ENCODE results near the gene MATN4.

DNA sequence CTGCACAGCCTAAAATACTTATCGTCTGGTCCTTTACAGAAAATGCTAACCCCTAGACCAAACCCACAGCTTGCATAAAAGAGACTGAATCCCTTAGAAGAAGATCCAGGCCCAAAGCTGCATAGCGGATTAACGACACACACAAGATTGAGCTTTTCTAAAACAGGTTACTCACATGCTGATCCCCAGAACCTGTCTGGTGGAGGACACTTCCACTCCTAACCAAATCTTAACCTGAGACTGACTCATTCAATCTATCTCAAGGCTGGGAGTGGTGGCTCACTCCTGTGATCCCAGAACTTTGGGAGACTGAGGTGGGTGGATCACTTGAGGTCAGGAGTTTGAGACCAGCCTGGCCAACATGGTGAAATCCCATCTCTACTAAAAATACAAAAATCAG lies 50.9 kb downstream of the MATN4 start:
- TF ChIP-seq, protein P1, sequence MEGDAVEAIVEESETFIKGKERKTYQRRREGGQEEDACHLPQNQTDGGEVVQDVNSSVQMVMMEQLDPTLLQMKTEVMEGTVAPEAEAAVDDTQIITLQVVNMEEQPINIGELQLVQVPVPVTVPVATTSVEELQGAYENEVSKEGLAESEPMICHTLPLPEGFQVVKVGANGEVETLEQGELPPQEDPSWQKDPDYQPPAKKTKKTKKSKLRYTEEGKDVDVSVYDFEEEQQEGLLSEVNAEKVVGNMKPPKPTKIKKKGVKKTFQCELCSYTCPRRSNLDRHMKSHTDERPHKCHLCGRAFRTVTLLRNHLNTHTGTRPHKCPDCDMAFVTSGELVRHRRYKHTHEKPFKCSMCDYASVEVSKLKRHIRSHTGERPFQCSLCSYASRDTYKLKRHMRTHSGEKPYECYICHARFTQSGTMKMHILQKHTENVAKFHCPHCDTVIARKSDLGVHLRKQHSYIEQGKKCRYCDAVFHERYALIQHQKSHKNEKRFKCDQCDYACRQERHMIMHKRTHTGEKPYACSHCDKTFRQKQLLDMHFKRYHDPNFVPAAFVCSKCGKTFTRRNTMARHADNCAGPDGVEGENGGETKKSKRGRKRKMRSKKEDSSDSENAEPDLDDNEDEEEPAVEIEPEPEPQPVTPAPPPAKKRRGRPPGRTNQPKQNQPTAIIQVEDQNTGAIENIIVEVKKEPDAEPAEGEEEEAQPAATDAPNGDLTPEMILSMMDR (IDR thresholded peaks at IDR 0.05): no peak
- TF ChIP-seq POLR2AphosphoS5 (IDR thresholded peaks at IDR 0.05; ENCODE audit: insufficient read depth in 1 of 2, low read depth in 1 of 2): no peak

All from vagina (tissue), 2 donors.